ENCODE measurements around the gene XCL1. TPM values are rescaled to one million over a fixed set of nuclear protein-coding genes. Genes with fewer than 3 reads are reported as not detected.
"Not testable (repeated sequence)": the region's sequence is repeated elsewhere in the genome, so short reads cannot be mapped to it uniquely, and the experiment has no call there.

The XCL1 gene
- total RNA-seq, 4 donors from 2014 or later: 0.55 to 0.58 TPM; not detected in 2

GRCh38 chr1:168545678-168546552 lies 30.5 kb upstream of the XCL1 start:
- H3K9me3 ChIP-seq; H3K36me3 ChIP-seq; H3K4me1 ChIP-seq; H3K27me3 ChIP-seq; intact Hi-C loops (cut with DNase I; ENCODE audit: low total_unique reads); H3K4me3 ChIP-seq; H3K27ac ChIP-seq: not testable (repeated sequence)
- DNase-seq: peak in 1 of 2 donors; percentile 24
- TF ChIP-seq CTCF (IDR thresholded peaks at IDR 0.05): peak in 2 of 4 experiments; percentile 33 to 47

- DNase-seq: not testable (repeated sequence)
These were observed 29.9 kb upstream of the XCL1 start for GRCh38 chr1:168546553-168546895.

GRCh38 chr1:168550971-168551370 lies 25.4 kb upstream of the XCL1 start:
- H3K4me1 ChIP-seq: no peaks in the 10 kb centered on the region
- H3K36me3 ChIP-seq: no peaks in the 10 kb centered on the region
- H3K9me3 ChIP-seq: no peaks in the 10 kb centered on the region
- no peaks in the 10 kb centered on the region for H3K27me3 ChIP-seq
- intact Hi-C loops (cut with DNase I; ENCODE audit: low total_unique reads): no loop called here
- TF ChIP-seq CTCF (IDR thresholded peaks at IDR 0.05): no peak
- no peak for TF ChIP-seq POLR2A (IDR thresholded peaks at IDR 0.05)
- H3K4me3 ChIP-seq: no peak overlapping the region
- no peak for DNase-seq
- H3K27ac ChIP-seq: no peak overlapping the region

More at GRCh38 chr1:168546553-168546895, 29.9 kb upstream of the XCL1 start:
- intact Hi-C loops (cut with DNase I; ENCODE audit: low total_unique reads); H3K27ac ChIP-seq; H3K27me3 ChIP-seq; H3K4me1 ChIP-seq; H3K36me3 ChIP-seq; H3K9me3 ChIP-seq; H3K4me3 ChIP-seq: not testable (repeated sequence)

- Histone ChIP-seq H3K36me3 (no peaks in the 10 kb centered on the region), H3K4me3 (no peak overlapping the region), H3K27me3 (no peaks in the 10 kb centered on the region), H3K9me3 (no peaks in the 10 kb centered on the region), H3K4me1 (no peaks in the 10 kb centered on the region), H3K27ac (no peak overlapping the region)
- DNase-seq: no peak
- no peak for TF ChIP-seq POLR2A (IDR thresholded peaks at IDR 0.05)
- no peak for TF ChIP-seq CTCF (IDR thresholded peaks at IDR 0.05)
- intact Hi-C loops (cut with DNase I; ENCODE audit: low total_unique reads): no loop called here
These were observed 24.7 kb upstream of the XCL1 start for GRCh38 chr1:168551688-168552087.

- Histone ChIP-seq H3K27ac (no peak overlapping the region), H3K27me3 (no peaks in the 10 kb centered on the region), H3K36me3 (no peaks in the 10 kb centered on the region), H3K9me3 (no peaks in the 10 kb centered on the region), H3K4me3 (no peak overlapping the region), H3K4me1 (no peaks in the 10 kb centered on the region)
- no peak for TF ChIP-seq CTCF (IDR thresholded peaks at IDR 0.05)
- no peak for TF ChIP-seq POLR2A (IDR thresholded peaks at IDR 0.05)
- intact Hi-C loops (cut with DNase I; ENCODE audit: low total_unique reads): no loop called here
- no peak for DNase-seq
These were observed 23.4 kb upstream of the XCL1 start for GRCh38 chr1:168552961-168553360.
